Articular chondrocyte of knee joint (primary cell): ENCODE results near the gene FOXK2. TPM values are rescaled to one million over a fixed set of nuclear protein-coding genes. Genes with fewer than 3 reads are reported as not detected.

ENCODE experiments used
- total RNA-seq: library from RNA; depleted of rRNA; stranded (reverse); fragments of >200 nt; gene quantifications from 2 replicates; pipeline ENCODE4 v1.2.3, GENCODE V29; 2012

The FOXK2 gene
- 23.1 and 25.3 TPM in 2 replicates for total RNA-seq

GRCh38 chr17:82518826-82519810 lies at the start of gene FOXK2:
TSS of gene FOXK2 (plus strand) at chr17:82519732. CDS start at chr17:82519889, 157 bp downstream.

GRCh38 chr17:82648165-82648668 lies 128.7 kb downstream of the FOXK2 start, which contains the start of gene WDR45B:
TSS of gene WDR45B (minus strand) at chr17:82648444. CDS start at chr17:82648340, 104 bp downstream.

Other genes with a start within 250 kb of the FOXK2 start
- 49.0 and 49.5 TPM in 2 replicates for gene CSNK1D, start 246.0 kb upstream of the FOXK2 start, total RNA-seq
- not detected in 2 replicates for gene CD7, start 202.1 kb upstream of the FOXK2 start, total RNA-seq
- 4.2 and 7.7 TPM in 2 replicates for gene SECTM1, start 186.0 kb upstream of the FOXK2 start, total RNA-seq
- not detected in 2 replicates for gene TEX19, start 160.5 kb upstream of the FOXK2 start, total RNA-seq
- not detected in 2 replicates for gene UTS2R, start 148.0 kb upstream of the FOXK2 start, total RNA-seq
- gene HEXD, start 101.4 kb upstream of the FOXK2 start, total RNA-seq, result 8.9 and 13.2 TPM in 2 replicates
- 25.3 and 26.5 TPM in 2 replicates for gene OGFOD3, start 101.1 kb upstream of the FOXK2 start, total RNA-seq
- 43.5 and 56.3 TPM in 2 replicates for gene CYBC1, start 69.0 kb upstream of the FOXK2 start, total RNA-seq
- 40.8 and 42.8 TPM in 2 replicates for gene NARF, start 61.0 kb upstream of the FOXK2 start, total RNA-seq
- 49.3 and 73.0 TPM in 2 replicates for gene WDR45B, start 128.7 kb downstream of the FOXK2 start, total RNA-seq
- gene RAB40B, start 179.0 kb downstream of the FOXK2 start, total RNA-seq, result 6.8 and 9.2 TPM in 2 replicates
- gene FN3KRP, start 197.0 kb downstream of the FOXK2 start, total RNA-seq, result 11.5 and 17.8 TPM in 2 replicates
- 2.4 and 3.1 TPM in 2 replicates for gene FN3K, start 215.9 kb downstream of the FOXK2 start, total RNA-seq
- gene TBCD, start 232.3 kb downstream of the FOXK2 start, total RNA-seq, result 38.8 and 52.8 TPM in 2 replicates